Left ventricle myocardium superior (tissue), 1 donor: Measurements from ENCODE around the gene RNF14. TPM values are rescaled to one million over a fixed set of nuclear protein-coding genes. Genes with fewer than 3 reads are reported as not detected.
A peak's percentile ranks its signal among the peaks of the same experiment; 100 is the strongest.

Experiments used
- ATAC-seq: fragments of 200-7000 bp; cut with Tn5 transposase; one replicate; pipeline ENCODE4 v1.9.1; 2020; ENCODE audit warnings: mild to moderate bottlenecking, moderate library complexity
- DNase-seq: peaks from one replicate; pipeline ENCODE4 v3.0.0-alpha.2; 2020
- intact Hi-C: fragments of 100-400 bp; cut with micrococcal nuclease; formaldehyde crosslinking; loops from one replicate; pipeline ENCODE4 v1.11.0; 2022
- total RNA-seq: library from RNA; stranded (reverse); fragmentation: NEBNext Ultra II Directional; extraction: Animal tissue kit (Norgen Biotek cat#: 25700); gene quantifications from one replicate; pipeline ENCODE4 v1.2.1, GENCODE V29; 2021
- donor health status: DM: no; HTN: yes; CAD: no; lungs with severe emphysema.

RNF14 gene
- total RNA-seq, 1 donor from 2014 or later, result 99.8 TPM

DNA sequence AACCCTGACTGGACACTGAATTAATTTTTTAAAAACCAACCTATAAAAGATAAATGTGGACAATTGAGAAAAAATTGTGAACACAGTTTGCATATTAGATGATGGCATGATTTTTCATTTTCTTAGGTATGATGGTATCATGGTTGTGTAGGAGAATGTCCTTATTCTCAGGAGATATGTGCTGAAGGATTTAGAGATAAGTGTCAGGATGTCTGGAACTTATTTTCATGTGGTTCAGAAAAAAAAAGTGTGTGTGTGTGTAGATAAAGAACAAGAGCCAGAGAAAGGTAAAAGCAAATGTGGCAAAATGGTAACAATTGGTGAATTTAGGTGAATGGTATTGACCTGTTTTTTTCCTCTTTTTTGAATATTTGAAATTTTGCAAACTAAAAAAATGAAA is 39.9 kb downstream of the RNF14 start:
- ATAC-seq (no peak), DNase-seq (no peak)
- intact Hi-C loops, result no loop called here

DNA sequence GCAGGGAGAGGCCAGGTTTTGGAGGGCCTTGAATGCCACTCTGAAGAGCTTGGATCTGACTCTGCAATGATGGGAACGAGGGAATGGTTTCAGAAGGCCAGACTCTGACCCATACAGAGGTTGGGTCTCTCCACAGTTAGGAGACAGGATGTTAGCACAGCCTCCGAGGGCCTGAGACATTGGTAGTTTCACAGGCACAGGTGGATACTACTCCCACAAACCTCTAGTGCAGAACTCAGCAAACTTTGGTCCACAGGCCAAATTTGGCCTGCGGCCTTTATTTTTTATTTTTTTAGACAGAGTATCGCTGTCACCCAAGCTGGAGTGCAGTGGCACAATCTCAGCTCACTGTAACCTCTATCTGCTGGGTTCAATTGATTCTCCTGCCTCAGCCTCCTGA is 41.0 kb downstream of the RNF14 start:
- DNase-seq (no peak), ATAC-seq (no peak)
- intact Hi-C loops, result no loop called here

DNA sequence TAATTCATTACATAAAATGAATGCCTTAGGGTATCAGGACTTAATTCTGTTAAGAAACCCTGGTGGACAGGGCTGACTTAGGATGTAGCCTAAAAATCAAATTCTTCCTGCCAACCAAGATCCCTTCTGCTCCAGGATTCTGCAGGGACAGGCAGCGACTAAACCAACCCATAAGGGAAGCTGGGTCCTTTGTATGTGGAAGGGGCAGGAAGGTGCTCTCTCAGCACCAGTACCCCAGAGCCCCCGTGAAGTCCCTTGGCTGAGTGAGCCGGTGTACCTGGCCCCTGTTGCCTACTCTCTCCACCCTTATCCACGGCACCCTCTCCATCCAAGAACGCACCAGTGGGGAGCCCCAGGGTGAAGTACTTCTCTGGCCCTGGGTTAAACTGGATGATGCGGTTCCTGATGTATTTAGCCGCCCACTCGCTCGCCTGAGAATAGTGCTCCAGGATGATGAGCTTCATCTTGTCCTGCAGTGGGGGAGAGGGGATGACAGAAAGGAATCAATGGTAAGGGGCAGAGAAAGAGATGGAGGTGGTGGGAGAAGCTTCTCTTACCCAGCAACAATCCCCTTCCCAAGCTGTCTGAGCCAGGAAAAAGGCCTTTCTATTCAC is 42.8 kb downstream of the RNF14 start:
- no peak for DNase-seq
- intact Hi-C loops, result no loop called here
- ATAC-seq, result no peak

DNA sequence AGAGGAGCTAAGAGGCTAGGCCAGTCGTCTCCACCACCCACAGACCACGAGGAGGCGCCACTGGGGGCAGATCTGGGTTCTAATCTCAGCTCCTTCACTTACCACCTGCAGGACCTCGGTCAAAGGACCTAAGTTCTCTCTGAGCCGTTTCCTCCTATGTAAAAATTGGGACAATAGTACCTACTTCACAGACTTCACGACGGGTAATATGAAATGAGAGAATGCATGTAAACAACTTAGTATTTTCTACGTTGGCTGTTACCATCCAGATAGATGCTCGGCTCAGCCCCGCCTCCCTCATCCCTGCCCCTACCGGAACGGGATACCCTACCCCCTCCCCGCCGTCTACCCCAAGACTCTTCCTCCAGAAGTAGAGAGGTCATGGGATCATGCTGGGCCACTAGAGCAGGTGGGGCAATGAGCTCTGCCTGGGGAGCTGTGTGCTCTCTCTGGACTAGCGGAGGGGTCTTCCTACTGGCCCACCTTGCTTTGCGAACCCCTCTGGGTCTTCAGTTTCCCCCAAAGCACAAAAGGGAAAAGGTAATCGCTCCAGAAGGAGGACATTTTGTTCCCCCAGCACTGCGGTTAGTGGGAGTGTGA is 43.4 kb downstream of the RNF14 start:
- intact Hi-C loops, result no loop called here
- DNase-seq (peak; percentile 69), ATAC-seq (peak; percentile 47)

DNA sequence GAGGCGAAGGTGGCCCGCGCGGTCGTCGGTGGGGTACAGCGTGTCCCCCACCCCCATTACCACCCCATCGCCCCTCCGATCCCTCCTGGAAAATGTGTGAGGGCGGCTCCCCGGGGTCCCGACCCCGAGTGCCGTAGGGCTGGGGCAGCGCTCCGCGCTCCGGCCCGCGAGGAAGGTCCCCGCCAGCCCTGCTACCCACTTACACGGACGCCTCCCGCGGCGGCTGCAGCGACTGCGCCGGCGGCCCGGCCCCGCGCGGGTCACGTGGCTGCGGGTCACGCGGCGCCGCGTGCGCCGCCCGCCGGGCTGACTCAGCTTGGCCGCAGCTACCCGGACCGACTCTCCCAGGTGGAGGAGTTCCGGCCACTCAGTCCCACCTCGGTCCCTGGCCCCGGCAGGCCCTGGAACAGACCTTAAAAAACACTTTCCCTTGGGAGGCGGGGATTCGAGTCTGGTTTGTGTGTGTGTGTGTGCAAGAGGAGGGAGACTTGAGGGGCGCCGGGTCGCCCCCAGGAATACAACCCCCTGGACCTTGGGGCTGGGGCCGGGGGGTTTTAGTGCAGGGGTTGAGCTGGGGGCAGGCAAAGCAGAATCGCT is 44.0 kb downstream of the RNF14 start, which contains the start of gene GNPDA1:
Gene GNPDA1, minus strand, starts transcription at position 236 of the 597 bp plus-strand sequence. CDS start 992 bp downstream, outside the sequence.
- intact Hi-C loops, result no loop called here
- DNase-seq, result peak; percentile 91

DNA sequence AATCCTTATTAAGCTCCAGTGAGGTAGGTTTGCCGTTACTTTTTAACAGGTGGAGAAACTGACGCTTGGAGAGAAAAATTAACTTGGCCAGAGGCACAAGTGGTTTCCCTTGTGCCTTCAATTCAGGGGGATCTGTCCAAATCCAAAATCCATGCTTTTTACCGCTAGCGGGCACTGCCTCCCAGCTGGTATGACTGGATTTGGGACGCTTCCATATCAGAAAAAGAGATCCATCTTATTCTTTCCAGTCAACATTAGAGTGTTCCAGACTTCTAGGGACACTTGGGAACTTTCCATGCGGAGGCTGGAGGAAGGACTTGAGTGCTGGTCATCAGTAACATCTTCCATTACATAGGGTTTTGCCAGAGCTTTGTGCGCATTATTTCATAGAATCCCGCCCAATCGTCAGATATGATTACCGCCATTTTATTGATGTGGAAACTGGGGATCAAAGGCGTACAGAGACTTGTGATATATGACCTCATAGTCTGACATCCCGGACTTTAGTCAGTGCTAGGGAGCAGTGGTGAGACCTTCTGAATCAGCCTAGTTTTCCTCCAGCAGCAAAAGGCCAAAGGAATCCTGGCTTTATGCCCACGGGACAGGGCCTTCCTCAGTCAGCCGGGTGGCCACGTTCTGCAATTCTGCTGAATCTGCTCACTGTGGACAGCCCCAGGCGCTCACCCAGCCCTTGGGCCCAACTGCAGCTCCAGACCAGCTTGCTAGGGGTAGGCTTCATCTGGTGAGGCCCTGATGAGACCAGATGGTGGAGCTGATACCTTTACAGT is 45.0 kb downstream of the RNF14 start:
- intact Hi-C loops, result no loop called here
- ATAC-seq (peak; percentile 20), DNase-seq (peak; percentile 58)

More for the DNA sequence above, 44.0 kb downstream of the RNF14 start, which contains the start of gene GNPDA1:
- ATAC-seq, result peak; percentile 94

DNA sequence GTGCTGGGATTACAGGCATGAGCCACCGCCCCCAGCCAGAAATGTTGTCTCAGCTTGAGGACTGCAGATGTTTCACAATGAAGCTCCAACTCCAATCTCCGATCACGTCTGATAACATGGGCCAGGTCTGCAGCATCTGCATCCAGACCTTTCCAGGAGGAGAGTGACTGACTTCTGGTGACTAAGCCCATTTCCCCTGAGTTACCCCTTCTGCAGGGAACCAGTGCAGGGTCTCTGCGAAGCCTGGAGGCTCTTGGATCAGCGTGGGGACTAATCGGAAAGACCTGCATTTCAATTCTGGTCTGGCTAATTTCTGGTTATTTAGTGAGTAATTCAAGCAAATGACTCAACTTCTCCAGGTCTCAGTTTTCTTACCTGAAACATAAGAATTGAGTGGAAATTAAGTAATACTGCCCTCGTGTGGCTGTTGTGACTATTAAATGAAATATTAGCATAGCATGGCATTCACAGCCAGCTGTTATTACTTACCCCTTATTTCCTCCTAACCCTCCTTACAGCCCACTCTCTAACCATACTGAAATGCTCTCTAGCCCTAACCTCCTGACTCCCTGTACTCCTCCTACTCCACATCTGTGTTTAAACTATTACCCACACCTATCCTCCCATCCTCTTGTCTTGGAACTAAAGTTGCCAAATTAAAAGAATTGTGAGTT is 46.1 kb downstream of the RNF14 start:
- ATAC-seq (peak; percentile 6), DNase-seq (no peak)
- intact Hi-C loops, result no loop called here

DNA sequence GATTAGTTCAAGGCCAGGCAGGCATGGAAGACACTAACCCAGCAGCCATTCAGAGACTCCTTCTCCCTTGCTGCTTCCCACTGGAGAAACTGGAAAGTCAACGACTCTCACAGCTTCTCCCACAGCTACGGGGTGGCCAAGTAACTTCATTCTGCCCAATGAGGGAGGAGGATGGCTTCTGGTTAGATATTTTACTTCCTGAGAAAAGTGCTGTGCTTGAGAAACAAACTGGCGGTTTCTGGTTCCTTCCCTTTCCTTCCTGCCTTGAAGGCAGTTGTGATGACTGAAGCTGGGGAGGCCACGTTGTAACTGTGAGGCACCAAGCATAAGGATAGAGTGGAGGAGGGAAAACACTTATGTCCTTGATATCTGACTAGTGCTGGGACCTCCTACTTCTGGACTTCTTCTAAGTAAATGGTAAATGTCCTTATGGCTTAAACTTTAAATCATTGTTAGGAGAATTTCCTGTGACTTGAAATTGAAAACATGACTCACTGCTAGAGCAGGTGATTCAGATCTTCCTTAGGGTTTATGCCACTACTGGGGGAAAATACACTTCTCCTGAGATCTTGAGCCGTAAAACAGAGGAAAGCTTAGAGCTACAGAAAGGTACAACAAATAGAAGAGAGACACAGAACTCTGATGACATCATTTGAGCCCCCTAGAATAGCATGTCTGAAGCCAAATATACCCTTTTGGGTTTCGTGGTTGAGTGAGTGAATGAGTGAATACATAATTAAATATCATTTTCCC is 47.1 kb downstream of the RNF14 start:
- intact Hi-C loops, result no loop called here
- DNase-seq (no peak), ATAC-seq (peak; percentile 10)

DNA sequence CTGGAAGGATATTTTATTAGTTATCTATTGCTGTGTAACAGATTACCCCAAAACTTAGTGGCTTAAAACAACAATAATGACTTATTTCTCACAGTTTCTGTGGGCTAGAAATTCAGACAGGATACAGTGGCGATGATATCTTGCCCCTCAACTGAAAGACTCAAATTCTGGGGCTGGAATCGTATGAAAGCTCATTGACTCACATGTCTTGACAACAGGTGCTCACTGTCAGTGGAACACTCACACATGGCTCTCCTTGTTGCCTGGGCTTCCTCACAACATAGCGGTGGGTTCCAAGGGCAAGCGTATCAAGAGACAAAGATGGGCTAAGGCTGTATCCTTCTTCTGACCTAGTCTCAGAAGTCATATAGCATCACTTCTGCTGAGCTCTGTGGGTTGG is 47.7 kb downstream of the RNF14 start:
- ATAC-seq, result no peak
- no peak for DNase-seq
- intact Hi-C loops, result no loop called here

DNA sequence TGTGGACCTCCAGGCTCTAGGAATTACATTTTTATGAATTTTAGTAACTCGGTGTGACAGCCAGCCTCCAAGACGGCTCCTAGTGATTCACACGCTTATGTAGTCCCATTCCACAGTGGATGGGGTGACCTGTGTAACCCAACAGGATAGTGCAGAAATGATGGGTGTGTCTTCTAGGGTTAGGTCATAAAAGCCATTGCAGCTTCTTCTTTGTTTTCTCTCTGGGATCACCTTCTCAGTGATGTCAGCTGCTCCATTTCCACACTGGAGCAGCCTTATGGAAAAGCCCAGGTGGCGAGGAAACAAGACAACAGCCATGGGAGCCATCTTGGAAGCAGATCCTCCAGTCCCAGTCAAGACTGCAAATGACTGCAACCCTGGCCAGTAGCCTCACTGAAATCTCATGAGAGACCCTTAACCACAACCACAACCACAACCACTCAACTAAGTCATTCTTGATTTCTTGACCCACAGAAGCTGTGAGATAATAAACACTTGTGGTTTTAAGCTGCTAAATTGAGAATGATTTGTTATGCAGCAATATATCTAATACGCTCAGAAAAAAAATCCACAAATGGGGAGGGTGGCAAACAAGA is 49.0 kb downstream of the RNF14 start:
- DNase-seq, result no peak
- ATAC-seq, result no peak
- intact Hi-C loops, result no loop called here

DNA sequence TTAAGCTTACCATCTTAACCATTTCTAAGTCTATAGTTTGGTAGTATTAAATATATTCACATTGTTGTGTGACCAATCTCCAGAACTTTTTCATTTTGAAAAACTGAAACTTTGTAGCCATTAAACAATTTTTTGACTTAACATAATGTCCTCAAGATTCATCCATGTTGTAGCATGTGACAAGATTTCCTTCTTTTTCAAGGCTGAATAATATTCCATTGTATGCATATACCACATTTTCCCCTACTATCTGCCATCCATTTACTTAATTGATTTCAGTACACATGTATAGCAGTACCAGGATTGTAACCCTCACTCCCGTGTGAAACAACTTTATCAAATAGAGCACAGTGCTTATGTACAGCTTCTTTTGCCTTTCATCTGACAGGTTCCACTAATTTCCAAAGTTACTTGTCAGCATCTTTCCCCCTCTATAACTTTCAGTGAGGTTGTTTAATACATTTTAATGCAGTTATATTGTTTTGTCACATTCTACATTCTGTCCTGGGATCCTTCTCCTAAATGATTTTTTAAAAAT is 51.3 kb downstream of the RNF14 start:
- intact Hi-C loops, result no loop called here
- ATAC-seq (no peak), DNase-seq (no peak)

DNA sequence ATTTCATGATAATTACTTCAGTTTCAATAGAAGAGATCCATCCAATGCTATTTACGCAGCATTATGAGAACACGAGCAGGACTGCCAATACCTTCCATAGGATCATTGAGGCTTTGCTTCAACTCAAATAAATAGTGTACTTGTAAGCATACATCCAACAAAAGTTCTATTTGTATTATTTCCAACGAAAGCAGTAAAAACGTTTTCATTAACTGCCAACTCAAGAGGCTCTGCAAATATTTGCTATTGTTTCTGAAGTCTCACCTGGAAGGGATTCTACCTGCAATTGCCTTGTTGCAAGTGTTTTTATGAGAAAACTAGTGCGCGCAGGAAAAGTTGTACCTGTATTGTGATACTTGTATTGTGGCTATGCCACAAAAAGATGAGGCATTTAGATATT is 54.9 kb downstream of the RNF14 start:
- ATAC-seq (no peak), DNase-seq (no peak)
- intact Hi-C loops, result no loop called here

DNA sequence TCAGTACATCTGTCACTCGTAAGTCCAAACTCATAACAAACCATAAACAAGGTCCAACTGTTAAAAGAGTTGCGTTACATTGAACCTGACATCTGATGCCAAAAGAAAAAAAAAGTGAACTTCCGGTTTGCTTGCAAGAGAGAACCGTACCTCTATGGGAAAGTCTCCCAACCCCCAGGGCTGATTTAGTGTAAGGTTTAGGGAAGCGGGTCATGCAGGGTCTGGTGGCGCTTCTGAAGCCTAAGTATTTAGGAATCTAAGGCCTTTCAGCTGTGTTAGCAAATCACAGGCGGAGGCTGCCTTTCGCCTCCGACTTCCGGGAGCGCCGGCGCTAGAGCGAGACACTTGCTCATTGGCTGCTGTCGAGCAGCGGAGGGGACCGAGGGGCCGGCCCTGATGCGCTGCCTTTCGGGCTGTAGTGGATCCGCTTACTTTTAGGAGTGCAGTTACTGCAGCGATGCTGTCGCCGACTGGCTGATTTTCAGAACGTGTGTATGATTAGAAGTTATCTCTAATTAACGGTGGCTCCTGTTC is 55.9 kb downstream of the RNF14 start:
- intact Hi-C loops, result no loop called here
- ATAC-seq, result peak; percentile 100

DNA sequence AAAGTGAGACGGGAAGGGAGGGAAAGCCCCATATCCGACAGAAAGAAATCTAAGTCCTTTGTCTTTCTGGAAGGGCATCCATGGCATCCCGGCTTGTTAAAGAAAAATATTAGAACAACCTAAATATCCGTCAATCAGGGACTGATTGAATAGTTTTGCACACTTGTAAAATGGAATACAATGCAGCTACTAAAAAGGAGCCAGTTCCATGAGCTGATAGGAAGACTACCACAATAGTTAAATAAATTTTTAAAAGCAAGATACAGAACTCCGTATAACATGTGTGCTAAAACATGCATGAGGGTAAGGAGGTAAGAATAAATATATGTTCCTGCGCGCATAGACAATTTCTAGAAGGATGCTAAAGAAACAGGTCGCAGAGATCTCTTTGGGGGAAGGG is 56.7 kb downstream of the RNF14 start:
- no peak for DNase-seq
- intact Hi-C loops, result no loop called here
- ATAC-seq, result no peak

More for the DNA sequence above, 55.9 kb downstream of the RNF14 start:
- peak; percentile 93 for DNase-seq

DNA sequence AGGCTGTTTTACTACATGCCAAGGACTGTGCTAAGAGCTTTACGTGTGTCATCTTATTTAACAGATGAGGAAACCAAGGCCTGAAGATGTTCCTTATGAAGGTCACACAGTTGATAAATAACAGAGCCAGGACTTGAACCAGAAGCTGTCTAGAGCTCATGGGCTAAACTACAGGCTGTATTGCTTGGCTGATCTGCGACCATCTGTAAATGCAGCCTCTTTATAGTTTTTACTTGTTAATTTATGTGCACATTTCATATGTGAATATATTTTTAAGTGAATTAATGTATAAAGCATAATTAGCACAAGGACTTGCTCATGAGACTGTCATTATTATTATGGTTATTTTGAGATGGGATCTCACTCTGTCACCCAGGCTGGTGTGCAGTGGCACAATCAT is 63.2 kb downstream of the RNF14 start:
- ATAC-seq (no peak), DNase-seq (no peak)
- intact Hi-C loops, result no loop called here

DNA sequence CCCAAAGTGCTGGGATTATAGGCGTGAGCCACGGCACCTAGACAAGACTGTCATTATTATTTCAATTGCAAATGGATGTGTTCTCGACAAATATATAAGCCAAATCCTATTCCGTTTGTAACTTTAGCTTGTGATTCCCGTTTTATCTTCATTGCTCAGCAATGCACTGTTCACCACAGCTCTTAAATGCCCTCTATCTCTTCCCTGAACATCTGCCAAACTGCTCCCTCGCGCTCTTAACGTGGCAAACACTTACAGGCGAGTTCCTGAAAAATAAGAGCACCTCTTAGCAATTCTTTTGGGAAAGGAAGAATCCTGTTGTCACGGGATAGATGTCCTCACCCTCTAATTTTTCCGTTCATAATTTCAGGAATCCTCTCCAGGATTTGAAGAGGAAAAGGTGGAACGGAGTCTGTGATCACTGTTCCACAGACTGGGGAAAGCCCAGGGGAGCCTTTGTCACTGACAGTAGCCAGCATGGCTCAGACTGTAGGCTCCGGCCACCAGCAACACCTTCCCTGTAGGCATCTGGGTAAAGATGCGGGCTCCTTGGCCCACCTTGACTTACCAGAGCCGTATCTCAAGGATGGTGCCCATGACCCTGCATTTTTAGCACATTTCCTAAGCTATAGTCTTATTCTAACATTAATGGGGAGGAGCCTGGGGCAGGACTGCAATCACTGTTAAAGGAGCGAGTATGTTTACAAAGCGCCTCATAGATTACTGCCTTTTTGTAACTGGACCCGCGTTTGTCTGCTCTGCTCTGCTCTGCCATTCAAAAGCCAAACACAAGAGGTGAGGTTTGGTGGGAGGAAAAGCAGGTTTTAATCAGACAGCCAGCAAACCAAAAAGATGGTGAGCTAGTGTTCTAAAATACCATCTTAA is 64.1 kb downstream of the RNF14 start:
- ATAC-seq (peak; percentile 64), DNase-seq (no peak)
- intact Hi-C loops, result no loop called here
